Right atrium auricular region (tissue), 2 donors: ENCODE results near the gene KLK7. TPM values are rescaled to one million over a fixed set of nuclear protein-coding genes. Genes with fewer than 3 reads are reported as not detected.

Experiments used
- DNase-seq: peaks from one replicate; pipeline ENCODE4 v3.0.0-alpha.2; 2019; ENCODE audit warnings: low spot score
- H3K27ac ChIP-seq, 2 donors: fragments of 200-600 bp; sonication (generic); 1 replicate in 1 of 2; 2 replicates in 1 of 2; pipeline ENCODE4 v1.5.1; 2016 to 2019
- H3K27me3 ChIP-seq, 2 donors: fragments of 200-600 bp; sonication (generic); one replicate each; pipeline versions ENCODE4 v1.5.1 to v1.6.0; 2017 to 2019
- H3K36me3 ChIP-seq: fragments of 200-600 bp; sonication (generic); one replicate; pipeline ENCODE4 v1.5.1; 2016
- H3K4me1 ChIP-seq, 2 donors: fragments of 200-600 bp; sonication (generic); one replicate each; pipeline versions ENCODE4 v1.5.1 to v1.6.0; 2017 to 2019
- H3K4me3 ChIP-seq, 2 donors: fragments of 200-600 bp; sonication (generic); 1 replicate in 1 of 2; 2 replicates in 1 of 2; pipeline ENCODE4 v1.5.1; 2017 to 2019; ENCODE audit warnings: mild to moderate bottlenecking in 1 of 2, moderate library complexity in 1 of 2
- H3K9me3 ChIP-seq, 2 donors: fragments of 200-600 bp; sonication (generic); one replicate each; pipeline ENCODE4 v1.5.1; 2019
- CTCF ChIP-seq, 2 donors: fragments of 200-600 bp; sonication (generic); IDR thresholded peaks; one replicate each; pipeline ENCODE4 v1.5.1; 2019; ENCODE audit warnings: antibody characterized with exemption in 2 of 2
- total RNA-seq, 2 donors: library from RNA; depleted of rRNA; stranded (reverse); fragments of >200 nt; gene quantifications; one replicate each; pipeline ENCODE4 v1.1.0, GENCODE V29; 2016

The KLK7 gene
- total RNA-seq, 2 donors from 2014 or later = 1.5 to 1.6 TPM

GRCh38 chr19:51010066-51010795 lies 26.5 kb upstream of the KLK7 start:
- Histone ChIP-seq H3K9me3 (no peaks in the 10 kb centered on the region), H3K4me1 (no peaks in the 10 kb centered on the region), H3K36me3 (no peaks in the 10 kb centered on the region), H3K27me3 (no peaks in the 10 kb centered on the region), H3K27ac (no peak overlapping the region), H3K4me3 (no peak overlapping the region)
- DNase-seq = no peak
- no peak for TF ChIP-seq CTCF (IDR thresholded peaks at IDR 0.05)

GRCh38 chr19:51009061-51009891 lies 25.6 kb upstream of the KLK7 start:
- Histone ChIP-seq H3K4me1 (no peaks in the 10 kb centered on the region), H3K36me3 (no peaks in the 10 kb centered on the region), H3K27ac (no peak overlapping the region), H3K9me3 (no peaks in the 10 kb centered on the region), H3K27me3 (no peaks in the 10 kb centered on the region), H3K4me3 (no peak overlapping the region)
- DNase-seq = no peak
- TF ChIP-seq CTCF (IDR thresholded peaks at IDR 0.05) = no peak

GRCh38 chr19:51007488-51007887 lies 23.8 kb upstream of the KLK7 start:
- peaks cover 0 to 5% of the 10 kb centered on the region in 2 donors for H3K27me3 ChIP-seq
- H3K27ac ChIP-seq = no peak overlapping the region
- H3K4me1 ChIP-seq = no peaks in the 10 kb centered on the region
- DNase-seq = no peak
- no peaks in the 10 kb centered on the region for H3K36me3 ChIP-seq
- no peaks in the 10 kb centered on the region for H3K9me3 ChIP-seq
- TF ChIP-seq CTCF (IDR thresholded peaks at IDR 0.05) = no peak
- H3K4me3 ChIP-seq = no peak overlapping the region

- no peak overlapping the region for H3K4me3 ChIP-seq
- no peak for TF ChIP-seq CTCF (IDR thresholded peaks at IDR 0.05)
- no peak overlapping the region for H3K27ac ChIP-seq
- no peaks in the 10 kb centered on the region for H3K9me3 ChIP-seq
- peaks cover 0 to 11% of the 10 kb centered on the region in 2 donors for H3K27me3 ChIP-seq
- no peaks in the 10 kb centered on the region for H3K4me1 ChIP-seq
- H3K36me3 ChIP-seq = no peaks in the 10 kb centered on the region
- DNase-seq = no peak
These were observed 22.7 kb upstream of the KLK7 start for GRCh38 chr19:51006406-51006805.

GRCh38 chr19:51005248-51005647 lies 21.5 kb upstream of the KLK7 start:
- no peak for DNase-seq
- Histone ChIP-seq H3K27me3 (peaks cover 0 to 11% of the 10 kb centered on the region in 2 donors), H3K36me3 (no peaks in the 10 kb centered on the region), H3K4me1 (no peaks in the 10 kb centered on the region), H3K27ac (no peak overlapping the region), H3K4me3 (no peak overlapping the region), H3K9me3 (no peaks in the 10 kb centered on the region)
- TF ChIP-seq CTCF (IDR thresholded peaks at IDR 0.05) = no peak
